Dedifferentiated amniotic fluid mesenchymal stem cell (primary cell): ENCODE measurements around the gene HNRNPA1L2.
"Not testable (repeated sequence)": the region's sequence is repeated elsewhere in the genome, so short reads cannot be mapped to it uniquely, and the experiment has no call there.

ENCODE experiments used
- DNase-seq: peaks from one replicate; pipeline ENCODE4 v3.0.0-alpha.2; 2016; ENCODE audit errors: extremely low spot score

HNRNPA1L2 gene

DNA sequence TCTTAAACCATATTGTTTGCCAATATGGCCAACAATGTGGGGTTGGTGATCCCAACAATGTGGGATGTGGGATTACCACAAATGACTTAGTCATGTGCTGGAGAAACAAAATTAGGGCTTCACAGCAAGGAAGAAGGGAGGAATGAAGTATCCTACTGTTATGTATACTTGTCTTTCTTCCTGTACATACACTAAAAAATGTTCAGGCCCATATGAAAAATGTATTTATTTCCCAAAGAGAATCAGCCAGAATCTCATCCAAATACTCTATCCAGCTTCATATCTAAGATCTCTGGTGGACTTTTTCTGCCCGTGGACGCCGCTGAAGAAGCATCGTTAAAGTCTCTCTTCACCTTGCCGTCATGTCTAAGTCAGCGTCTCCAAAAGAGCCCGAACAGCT lies at the start of gene HNRNPA1L2:
Gene HNRNPA1L2 (plus strand): TSS at position 301 of the 400 bp plus-strand sequence. CDS start 62 bp downstream, at position 363.
- DNase-seq = no peak

DNA sequence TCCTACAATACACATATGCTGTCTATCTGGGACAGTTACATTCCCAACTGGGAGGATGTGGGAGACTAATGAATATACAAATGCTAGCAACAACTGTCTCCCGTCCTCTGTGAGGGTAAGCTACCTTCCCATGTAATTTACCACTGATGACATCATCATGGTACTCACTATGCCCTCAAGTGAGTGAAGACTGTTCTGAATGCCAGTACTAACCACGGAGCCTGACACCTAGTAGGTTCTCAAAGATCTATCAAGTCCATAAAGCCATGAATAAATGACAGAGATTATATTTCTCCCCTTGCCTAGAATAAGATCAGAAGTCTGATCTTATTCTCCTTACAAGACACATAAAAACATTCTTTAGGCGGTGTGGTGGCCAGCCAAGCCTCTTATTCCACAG lies 49.1 kb upstream of the HNRNPA1L2 start:
- DNase-seq = not testable (repeated sequence)

DNA sequence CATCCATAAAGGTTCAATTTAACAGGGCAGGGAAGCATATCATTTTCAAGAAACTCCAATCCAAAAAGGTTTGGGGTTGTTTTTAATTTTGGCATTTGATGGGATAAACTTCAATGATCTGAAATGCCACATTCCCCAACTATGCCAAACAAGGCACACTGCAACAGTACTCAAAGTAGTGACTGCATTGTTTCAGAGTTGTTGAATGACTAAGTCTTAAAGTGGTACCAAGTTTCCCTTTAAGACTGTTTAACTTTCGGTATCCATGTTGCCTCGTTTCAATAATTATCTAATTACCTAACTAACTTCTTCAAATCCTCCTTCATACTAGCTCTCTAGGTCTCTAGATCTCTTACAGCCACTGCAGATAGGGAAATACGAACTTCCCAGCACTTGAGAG lies 48.4 kb upstream of the HNRNPA1L2 start:
- not testable (repeated sequence) for DNase-seq

GRCh38 chr13:52594295-52594694 lies 47.9 kb upstream of the HNRNPA1L2 start:
- DNase-seq = not testable (repeated sequence)

DNA sequence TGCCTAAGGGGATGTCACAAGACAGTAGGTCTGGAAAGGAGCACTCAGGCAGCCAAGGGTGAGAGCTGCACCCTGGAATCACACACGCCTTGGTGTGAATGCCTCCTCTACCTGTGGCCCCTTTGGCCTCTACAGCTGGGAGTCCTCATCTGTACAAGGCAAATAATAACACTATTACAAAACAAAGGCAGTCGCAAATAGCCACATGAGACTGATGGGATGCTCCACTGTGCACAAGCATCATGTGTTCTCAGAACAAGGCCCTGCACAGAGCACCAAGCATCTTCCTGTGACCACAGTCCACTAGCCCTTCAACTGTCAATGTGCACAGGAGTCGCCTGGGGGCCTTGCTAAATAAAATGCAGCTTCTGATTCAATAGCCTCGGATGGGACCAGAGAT lies 44.6 kb upstream of the HNRNPA1L2 start:
- DNase-seq = no peak

DNA sequence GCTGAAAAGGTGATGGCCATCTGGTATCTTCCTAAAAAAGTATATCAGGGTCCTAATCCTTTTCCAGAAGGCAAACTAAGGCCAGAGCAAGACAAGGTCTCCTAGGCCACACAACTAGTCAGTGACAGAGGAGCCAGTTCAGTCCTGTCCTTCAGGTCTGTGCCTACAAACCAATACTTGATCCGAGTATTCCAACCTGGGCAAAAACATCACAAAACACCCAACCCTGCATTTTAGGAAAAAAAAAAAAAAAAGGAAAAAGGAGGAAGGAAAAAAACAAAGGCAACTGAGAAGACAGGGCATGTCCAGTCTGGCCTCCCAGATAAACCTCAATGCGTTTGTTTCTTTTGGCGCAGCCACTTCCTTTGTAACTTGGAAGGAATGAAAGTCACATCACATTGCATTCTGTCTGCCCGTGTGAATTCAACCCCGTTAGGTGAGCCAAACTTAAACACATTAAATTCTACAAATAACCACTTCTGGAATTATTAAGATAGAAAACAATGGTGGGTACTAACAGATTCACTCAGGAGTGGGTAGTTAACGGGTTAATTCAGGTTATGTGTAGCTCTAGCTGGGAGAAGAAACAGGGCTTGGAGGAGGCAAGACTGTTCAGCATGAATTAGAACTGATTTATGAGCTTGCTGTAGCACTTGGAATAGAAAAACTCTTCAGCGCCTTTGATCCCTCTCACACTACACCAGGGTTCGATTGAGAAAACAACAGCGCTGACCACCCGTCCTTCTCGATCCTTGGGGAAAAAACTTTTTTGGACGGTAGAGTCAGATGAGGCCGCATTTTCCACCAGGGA lies 43.0 kb upstream of the HNRNPA1L2 start:
- no peak for DNase-seq

DNA sequence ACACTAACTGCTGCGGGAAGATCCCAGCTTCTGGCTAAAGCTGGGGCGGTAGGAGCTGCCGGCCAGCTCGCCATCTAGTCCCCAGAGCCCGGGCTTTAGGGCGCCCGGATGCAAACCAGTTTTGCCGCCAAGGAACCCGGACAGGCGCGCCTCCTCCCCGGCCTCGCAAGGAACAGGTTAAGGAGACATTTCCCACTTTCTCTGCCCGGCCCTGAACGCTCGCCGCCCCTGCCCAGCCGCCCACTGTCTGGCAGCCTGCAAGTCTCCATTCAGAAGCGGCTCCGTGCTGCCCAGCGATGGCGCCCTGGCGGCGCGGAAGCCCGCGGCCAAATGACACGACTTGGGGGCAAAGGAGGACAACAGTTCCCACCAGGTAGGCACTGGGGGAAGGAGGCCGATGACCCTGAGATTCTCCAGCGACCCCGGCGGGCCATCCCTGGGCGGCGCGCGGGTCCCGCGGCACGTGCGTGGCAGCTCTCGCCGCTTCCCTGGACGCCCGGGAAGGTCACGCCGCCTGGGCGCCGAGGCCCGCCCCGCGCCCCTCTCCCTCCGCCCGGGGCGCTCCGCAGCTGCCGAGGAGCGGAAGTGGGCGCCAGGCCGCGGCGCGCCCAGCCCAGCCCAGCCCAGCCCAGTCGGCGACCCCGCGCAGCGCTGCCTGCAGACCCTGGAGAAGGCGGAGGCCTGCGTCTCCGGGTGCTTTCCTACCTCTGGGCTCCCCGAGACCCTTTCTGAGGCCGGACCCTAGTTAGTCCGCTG lies 42.2 kb upstream of the HNRNPA1L2 start:
- DNase-seq = no peak

- no peak for DNase-seq
Observed at GRCh38 chr13:52600666-52601065, 41.6 kb upstream of the HNRNPA1L2 start.

DNA sequence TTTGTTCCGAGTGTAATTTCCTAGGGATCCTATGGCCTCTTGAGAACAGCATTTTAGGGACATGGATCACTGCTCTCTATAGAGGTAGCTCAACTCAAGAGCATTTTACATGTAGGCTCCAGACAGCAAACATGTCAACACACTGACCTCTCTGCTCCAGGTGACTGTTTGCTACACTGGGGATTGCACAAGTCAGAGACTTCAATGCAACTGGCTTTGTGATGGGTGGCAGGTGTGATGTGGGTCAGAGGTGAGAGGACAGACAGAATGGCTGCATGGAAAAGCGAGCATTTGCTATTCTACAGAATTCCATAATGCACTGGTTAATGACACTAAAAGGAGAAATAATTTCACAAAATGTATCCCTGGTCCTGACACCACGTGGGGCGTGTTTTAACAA lies 38.9 kb upstream of the HNRNPA1L2 start:
- DNase-seq = not testable (repeated sequence)

GRCh38 chr13:52606126-52606525 lies 36.1 kb upstream of the HNRNPA1L2 start:
- DNase-seq = not testable (repeated sequence)

DNA sequence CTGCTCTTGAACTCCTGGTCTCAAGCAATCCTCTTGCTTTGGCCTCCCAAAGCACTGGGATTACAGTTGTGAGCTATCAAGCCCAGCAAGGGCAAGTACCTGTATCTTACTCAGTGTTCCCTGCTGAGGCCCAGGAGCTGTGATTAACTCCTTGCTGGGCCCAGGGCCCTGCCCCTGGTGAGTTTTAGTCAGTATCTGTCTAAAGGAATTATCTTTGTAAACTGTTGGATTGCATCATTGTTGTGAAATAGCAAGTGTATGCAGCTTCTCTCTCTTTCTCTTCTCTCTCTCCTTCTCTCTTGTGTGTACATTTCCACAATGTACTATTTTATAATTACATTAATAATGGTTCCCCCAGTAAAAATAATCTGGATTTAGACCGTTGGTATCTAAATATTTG lies 35.4 kb upstream of the HNRNPA1L2 start:
- DNase-seq = not testable (repeated sequence)

- DNase-seq = not testable (repeated sequence)
Observed at GRCh38 chr13:52608184-52608583, 34.0 kb upstream of the HNRNPA1L2 start.

DNA sequence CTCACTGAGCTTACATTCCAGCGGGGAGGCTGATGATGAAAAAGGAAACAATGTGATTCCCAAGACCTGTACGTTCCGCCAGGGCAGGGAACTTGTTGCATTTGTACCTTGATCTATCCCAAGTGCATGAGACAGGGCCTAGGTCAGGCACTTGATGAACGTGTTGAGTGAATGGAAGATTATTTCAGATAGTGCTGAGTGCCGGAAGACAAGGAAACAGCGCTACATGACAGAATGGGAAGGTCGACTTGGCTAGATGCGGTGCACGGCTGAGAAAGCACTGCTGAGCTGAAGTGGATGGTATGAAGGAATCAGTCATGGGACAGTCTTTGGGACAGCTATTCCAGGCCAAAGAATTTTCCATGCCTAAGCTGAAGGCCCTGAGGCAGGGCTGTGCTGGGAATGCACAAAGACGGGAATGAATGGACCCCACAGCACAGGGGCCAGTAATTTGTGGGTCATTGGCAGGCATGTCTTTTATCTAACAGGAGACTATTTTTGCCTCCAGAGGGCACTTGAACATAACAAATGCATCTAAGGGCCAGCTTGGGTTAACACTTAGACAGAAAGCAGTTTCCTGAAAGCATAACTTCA lies 33.1 kb upstream of the HNRNPA1L2 start:
- peak; percentile 26 for DNase-seq

- not testable (repeated sequence) for DNase-seq
Observed at GRCh38 chr13:52610158-52610557, 32.1 kb upstream of the HNRNPA1L2 start.

- DNase-seq = no peak
Observed at GRCh38 chr13:52615134-52615801, 27.0 kb upstream of the HNRNPA1L2 start.

DNA sequence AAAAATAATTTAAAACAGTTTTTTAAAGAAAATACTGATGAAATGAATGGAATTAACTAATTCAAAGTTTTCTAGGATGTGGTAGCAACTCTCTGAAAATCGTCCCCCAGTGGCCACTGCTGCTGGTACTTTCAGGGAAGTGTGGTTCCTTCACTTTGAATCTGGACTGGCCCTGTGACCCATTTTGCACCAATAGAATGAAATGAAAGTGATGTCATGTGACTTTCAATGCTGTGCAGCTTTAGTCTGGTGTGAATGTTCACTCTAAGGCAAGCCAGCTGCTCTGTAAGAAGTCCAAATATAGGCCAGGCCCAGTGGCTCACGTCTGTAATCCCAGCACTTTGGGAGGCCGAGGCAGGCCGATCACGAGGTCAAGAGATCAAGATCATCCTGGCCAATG lies 26.4 kb upstream of the HNRNPA1L2 start:
- DNase-seq = no peak

GRCh38 chr13:52617070-52618060 lies 24.9 kb upstream of the HNRNPA1L2 start:
- peak; percentile 75 for DNase-seq

GRCh38 chr13:52631083-52631690 lies 11.0 kb upstream of the HNRNPA1L2 start:
- not testable (repeated sequence) for DNase-seq

DNA sequence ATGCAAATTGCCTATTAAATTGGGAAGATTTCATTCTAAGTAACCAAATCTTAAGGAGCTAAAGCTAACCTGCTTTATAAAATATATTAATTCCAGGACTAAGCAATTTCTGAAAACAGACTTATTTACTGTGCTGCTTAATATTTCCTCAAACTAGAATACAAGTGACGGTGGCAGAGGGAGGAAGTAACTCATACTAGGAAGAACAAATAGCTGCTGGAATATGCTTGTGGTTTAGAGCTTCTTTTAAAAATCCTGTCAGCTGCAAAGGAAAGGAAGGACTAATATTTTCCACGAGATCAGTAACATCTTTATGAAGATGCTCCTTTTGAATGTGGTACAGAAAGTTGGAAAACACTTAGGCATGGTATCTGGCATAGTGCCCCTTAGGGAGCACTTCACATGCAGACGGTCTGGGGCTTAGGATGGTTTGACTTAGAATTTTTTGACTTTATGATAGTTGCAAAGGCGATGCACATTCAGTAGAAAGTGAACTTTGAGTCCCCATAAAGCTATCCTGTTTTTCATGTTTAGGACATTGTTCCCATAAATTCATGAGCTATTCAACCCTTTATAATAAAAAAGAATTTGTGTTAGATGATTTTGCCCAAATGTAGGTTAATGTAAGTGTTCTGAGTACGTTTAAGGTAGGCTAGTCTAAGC lies 3.4 kb upstream of the HNRNPA1L2 start:
- DNase-seq = no peak

GRCh38 chr13:52644108-52644507 lies 1.9 kb downstream of the HNRNPA1L2 start:
- no peak for DNase-seq
